ENCODE measurements around the gene LOXL4. TPM values are rescaled to one million over a fixed set of nuclear protein-coding genes. Genes with fewer than 3 reads are reported as not detected.

Gene LOXL4
- total RNA-seq, 1 donor from 2014 or later: 0.26 TPM

DNA sequence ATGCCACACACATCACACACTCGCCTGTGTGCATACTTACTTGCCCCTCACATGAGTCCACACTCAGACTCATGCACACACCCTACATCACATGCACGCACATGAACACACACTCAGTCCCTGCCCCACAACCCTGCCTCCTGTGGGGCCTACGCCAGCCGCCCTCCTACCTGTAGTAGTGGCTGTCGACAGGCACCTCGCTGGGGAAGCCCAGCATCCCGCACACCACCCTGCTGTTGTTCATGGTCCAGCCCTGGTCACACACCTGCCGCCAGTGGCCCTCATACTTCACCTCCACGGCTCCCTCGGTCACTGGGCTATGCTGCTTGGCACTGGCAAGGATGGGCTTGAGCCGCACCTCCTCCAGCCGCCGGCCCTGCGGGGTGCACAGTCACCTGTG is 7.2 kb downstream of the LOXL4 start:
- no peak for FAIRE-seq
- no peak for DNase-seq (ENCODE audit: low read depth)
- Histone ChIP-seq H3K27me3 (ENCODE audit: control insufficient read depth, insufficient read depth, low read length) (no peaks in the 10 kb centered on the region), H3K4me3 (ENCODE audit: low read depth, low read length) (no peak overlapping the region), H3K36me3 (ENCODE audit: control insufficient read depth, insufficient read depth, low read length) (no peaks in the 10 kb centered on the region)
- TF ChIP-seq, protein P1, sequence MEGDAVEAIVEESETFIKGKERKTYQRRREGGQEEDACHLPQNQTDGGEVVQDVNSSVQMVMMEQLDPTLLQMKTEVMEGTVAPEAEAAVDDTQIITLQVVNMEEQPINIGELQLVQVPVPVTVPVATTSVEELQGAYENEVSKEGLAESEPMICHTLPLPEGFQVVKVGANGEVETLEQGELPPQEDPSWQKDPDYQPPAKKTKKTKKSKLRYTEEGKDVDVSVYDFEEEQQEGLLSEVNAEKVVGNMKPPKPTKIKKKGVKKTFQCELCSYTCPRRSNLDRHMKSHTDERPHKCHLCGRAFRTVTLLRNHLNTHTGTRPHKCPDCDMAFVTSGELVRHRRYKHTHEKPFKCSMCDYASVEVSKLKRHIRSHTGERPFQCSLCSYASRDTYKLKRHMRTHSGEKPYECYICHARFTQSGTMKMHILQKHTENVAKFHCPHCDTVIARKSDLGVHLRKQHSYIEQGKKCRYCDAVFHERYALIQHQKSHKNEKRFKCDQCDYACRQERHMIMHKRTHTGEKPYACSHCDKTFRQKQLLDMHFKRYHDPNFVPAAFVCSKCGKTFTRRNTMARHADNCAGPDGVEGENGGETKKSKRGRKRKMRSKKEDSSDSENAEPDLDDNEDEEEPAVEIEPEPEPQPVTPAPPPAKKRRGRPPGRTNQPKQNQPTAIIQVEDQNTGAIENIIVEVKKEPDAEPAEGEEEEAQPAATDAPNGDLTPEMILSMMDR (IDR thresholded peaks at IDR 0.05; ENCODE audit: insufficient read depth, low read length, severe bottlenecking): no peak

- TF ChIP-seq, protein P1 (IDR thresholded peaks at IDR 0.05; ENCODE audit: insufficient read depth, low read length, severe bottlenecking): no peak
- FAIRE-seq (no peak), DNase-seq (ENCODE audit: low read depth) (peak; percentile 33)
- H3K36me3 ChIP-seq (ENCODE audit: control insufficient read depth, insufficient read depth, low read length): no peaks in the 10 kb centered on the region
- no peaks in the 10 kb centered on the region for H3K27me3 ChIP-seq (ENCODE audit: control insufficient read depth, insufficient read depth, low read length)
- H3K4me3 ChIP-seq (ENCODE audit: low read depth, low read length): no peak overlapping the region
These were observed 7.6 kb downstream of the LOXL4 start for GRCh38 chr10:98260350-98260749.

DNA sequence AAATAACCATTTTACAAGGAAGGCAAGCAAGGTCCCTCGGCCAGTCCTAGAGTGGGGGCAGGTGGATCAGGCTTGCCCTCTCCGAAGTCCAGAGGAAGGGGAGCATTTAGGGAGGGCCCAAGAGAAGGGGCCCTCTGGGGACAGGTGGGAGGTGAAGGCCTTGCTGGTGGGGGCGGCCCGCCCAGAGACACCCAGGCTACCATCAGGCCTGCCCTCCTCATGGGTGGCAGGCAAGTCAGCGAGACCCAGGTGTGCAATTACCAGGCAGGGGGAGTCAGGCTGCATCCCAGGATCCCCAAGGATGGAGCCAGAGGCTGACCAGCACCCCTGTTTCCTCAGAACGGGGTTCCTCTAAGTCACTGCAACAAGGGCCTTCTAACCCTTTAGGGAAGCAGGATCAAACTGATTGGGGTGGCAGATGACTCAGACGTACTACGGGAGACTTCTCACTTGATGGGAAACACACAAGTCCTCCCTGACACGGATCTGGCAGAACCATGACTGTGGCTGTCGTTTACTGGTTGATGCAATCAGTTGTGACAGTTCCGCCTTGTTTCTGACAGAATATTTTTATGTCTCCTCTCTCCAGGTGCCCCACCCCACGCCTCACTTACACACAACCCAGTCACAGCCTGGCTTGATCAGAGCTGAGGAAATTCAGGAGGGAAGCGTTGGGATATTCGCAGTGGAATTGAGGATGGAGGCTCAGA is 8.2 kb downstream of the LOXL4 start:
- DNase-seq (ENCODE audit: low read depth) (peak; percentile 63), FAIRE-seq (peak; percentile 7)
- TF ChIP-seq, protein P1 (IDR thresholded peaks at IDR 0.05; ENCODE audit: insufficient read depth, low read length, severe bottlenecking): no peak
- no peaks in the 10 kb centered on the region for H3K36me3 ChIP-seq (ENCODE audit: control insufficient read depth, insufficient read depth, low read length)
- no peak overlapping the region for H3K4me3 ChIP-seq (ENCODE audit: low read depth, low read length)
- no peaks in the 10 kb centered on the region for H3K27me3 ChIP-seq (ENCODE audit: control insufficient read depth, insufficient read depth, low read length)

- DNase-seq (ENCODE audit: low read depth) (no peak), FAIRE-seq (no peak)
- TF ChIP-seq, protein P1 (IDR thresholded peaks at IDR 0.05; ENCODE audit: insufficient read depth, low read length, severe bottlenecking): no peak
- no peaks in the 10 kb centered on the region for H3K27me3 ChIP-seq (ENCODE audit: control insufficient read depth, insufficient read depth, low read length)
- no peak overlapping the region for H3K4me3 ChIP-seq (ENCODE audit: low read depth, low read length)
- H3K36me3 ChIP-seq (ENCODE audit: control insufficient read depth, insufficient read depth, low read length): no peaks in the 10 kb centered on the region
These were observed 9.1 kb downstream of the LOXL4 start for GRCh38 chr10:98258683-98259454.

DNA sequence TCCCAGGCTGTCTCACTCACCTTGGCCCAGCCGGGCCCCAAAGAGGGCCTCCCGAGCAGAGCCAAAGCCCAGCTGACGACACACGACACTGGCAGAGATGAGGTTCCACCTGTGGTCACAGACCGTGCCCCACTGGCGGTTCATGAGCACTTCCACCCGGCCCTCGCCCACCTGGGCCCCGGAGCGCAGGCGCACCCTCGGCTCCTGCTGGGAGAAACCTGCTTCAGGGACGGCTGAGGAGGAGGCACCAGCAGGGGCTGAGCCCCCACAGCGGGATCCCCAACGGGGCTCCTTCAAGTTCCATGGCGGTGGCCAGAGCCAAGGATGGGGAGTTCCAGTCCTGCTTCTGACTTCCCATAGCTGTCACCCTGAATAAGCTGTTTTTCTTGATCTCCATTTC is 10.0 kb downstream of the LOXL4 start:
- Histone ChIP-seq H3K27me3 (ENCODE audit: control insufficient read depth, insufficient read depth, low read length) (no peaks in the 10 kb centered on the region), H3K36me3 (ENCODE audit: control insufficient read depth, insufficient read depth, low read length) (no peaks in the 10 kb centered on the region), H3K4me3 (ENCODE audit: low read depth, low read length) (no peak overlapping the region)
- no peak for FAIRE-seq
- DNase-seq (ENCODE audit: low read depth): no peak
- TF ChIP-seq, protein P1 (IDR thresholded peaks at IDR 0.05; ENCODE audit: insufficient read depth, low read length, severe bottlenecking): no peak
